Osteocyte (in vitro differentiated cells): Measurements from ENCODE around the gene MANF. TPM values are rescaled to one million over a fixed set of nuclear protein-coding genes. Genes with fewer than 3 reads are reported as not detected.

Experiments
- DNase-seq: peaks from one replicate; pipeline ENCODE4 v3.0.0; 2021; ENCODE audit warnings: mixed read lengths; ENCODE audit not compliant: unreplicated experiment; ENCODE audit errors: extremely low spot score
- H3K27ac Mint-ChIP-seq: one replicate; pipeline ENCODE4 v1.8.0; 2021; ENCODE audit warnings: mild to moderate bottlenecking, mixed read lengths; ENCODE audit not compliant: unreplicated experiment
- H3K27me3 Mint-ChIP-seq: one replicate; pipeline ENCODE4 v1.8.0; 2021; ENCODE audit warnings: mixed read lengths; ENCODE audit not compliant: unreplicated experiment
- H3K36me3 Mint-ChIP-seq: one replicate; pipeline ENCODE4 v1.8.0; 2021; ENCODE audit warnings: mixed read lengths; ENCODE audit not compliant: unreplicated experiment
- H3K4me1 Mint-ChIP-seq: one replicate; pipeline ENCODE4 v1.8.0; 2021; ENCODE audit warnings: mixed read lengths; ENCODE audit not compliant: unreplicated experiment
- H3K4me3 Mint-ChIP-seq: one replicate; pipeline ENCODE4 v1.8.0; 2021; ENCODE audit warnings: mild to moderate bottlenecking, moderate library complexity, mixed read lengths; ENCODE audit not compliant: unreplicated experiment
- H3K9me3 Mint-ChIP-seq: one replicate; pipeline ENCODE4 v1.8.0; 2021; ENCODE audit warnings: mixed read lengths; ENCODE audit not compliant: unreplicated experiment
- total RNA-seq: library from RNA; stranded (reverse); gene quantifications from 2 replicates; pipeline ENCODE4 v1.2.1, GENCODE V29; 2021
- TF ChIP-seq, protein P1 (sequence below): fragments of 200-600 bp; sonication (generic); IDR thresholded peaks from 2 replicates; pipeline ENCODE4 v1.5.0; 2021; ENCODE audit warnings: antibody characterized with exemption, mild to moderate bottlenecking, moderate library complexity

Gene MANF
- total RNA-seq, 1 donor from 2014 or later, result 94.8 TPM

DNA sequence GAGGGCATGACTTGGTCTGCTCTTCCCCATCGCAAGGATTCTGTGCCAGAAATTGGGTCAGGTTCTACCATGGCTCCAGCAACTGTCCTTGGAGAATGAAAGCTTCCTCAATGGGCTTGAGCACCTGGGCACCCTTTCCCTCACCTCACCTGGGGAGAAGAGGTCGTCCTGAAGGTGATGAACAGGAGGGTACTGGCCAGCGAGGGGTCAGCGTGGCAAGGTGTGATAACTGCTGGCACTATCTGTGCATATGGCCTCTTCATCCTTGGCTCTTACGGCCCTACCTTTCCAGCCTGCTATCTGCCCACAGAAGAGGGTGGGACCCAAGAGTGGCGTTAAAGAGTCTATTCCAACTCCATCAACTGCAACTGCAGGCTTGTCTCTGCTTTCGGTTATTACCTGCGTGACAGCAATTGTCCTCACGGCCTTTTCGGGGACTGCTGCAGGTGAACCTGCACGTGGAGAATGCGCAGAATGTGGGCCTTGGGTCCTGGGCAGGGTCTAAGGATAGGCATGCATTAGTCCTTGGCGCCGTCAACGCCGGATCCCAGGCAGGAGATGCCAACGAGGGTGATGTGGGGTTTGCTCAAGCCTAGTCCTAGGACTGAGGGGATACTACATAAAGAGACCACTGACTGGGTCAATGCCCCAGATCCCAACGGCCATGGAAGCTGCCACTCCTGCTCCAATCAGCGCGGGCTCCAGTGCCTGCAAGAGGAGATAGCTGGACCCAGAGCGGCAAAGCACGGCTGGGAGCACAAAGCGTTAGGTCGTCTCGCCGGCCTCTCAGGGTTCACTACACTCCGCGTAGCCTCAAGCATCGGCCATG lies 5.4 kb downstream of the MANF start:
- peak overlapping the region; percentile 62 for H3K27ac Mint-ChIP-seq
- DNase-seq, result no peak
- H3K4me1 Mint-ChIP-seq, result peaks cover 55% of the 10 kb centered on the region
- no peaks in the 10 kb centered on the region for H3K9me3 Mint-ChIP-seq
- H3K27me3 Mint-ChIP-seq, result no peaks in the 10 kb centered on the region
- peaks cover 30% of the 10 kb centered on the region for H3K36me3 Mint-ChIP-seq
- peak overlapping the region; percentile 60 for H3K4me3 Mint-ChIP-seq
- TF ChIP-seq, protein P1, sequence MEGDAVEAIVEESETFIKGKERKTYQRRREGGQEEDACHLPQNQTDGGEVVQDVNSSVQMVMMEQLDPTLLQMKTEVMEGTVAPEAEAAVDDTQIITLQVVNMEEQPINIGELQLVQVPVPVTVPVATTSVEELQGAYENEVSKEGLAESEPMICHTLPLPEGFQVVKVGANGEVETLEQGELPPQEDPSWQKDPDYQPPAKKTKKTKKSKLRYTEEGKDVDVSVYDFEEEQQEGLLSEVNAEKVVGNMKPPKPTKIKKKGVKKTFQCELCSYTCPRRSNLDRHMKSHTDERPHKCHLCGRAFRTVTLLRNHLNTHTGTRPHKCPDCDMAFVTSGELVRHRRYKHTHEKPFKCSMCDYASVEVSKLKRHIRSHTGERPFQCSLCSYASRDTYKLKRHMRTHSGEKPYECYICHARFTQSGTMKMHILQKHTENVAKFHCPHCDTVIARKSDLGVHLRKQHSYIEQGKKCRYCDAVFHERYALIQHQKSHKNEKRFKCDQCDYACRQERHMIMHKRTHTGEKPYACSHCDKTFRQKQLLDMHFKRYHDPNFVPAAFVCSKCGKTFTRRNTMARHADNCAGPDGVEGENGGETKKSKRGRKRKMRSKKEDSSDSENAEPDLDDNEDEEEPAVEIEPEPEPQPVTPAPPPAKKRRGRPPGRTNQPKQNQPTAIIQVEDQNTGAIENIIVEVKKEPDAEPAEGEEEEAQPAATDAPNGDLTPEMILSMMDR, result no peak

DNA sequence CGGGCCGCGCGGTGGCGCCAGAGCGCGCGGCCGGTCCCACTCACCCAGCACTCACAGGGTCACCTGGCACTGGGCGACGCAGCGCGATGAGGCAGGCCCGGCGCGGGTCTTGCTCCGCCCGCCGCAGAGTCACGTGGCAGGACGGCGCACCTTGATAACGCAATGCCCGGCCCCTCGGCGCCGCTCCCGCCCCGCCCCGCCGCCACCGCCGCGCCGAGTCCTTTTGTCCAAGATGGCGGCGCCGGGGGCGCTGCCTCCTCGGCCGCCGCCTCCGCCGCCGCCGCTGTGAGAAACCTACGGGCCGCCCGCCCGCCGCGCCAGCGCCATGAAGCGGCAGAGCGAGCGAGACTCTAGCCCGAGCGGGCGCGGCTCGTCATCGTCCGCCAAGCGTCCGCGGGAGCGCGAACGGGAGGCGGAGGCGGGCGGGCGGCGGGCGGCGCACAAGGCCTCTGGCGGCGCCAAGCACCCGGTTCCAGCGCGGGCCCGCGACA lies 6.0 kb downstream of the MANF start, which contains the start of gene RBM15B:
Gene RBM15B (plus strand): TSS at position 211 of the 491 bp plus-strand sequence. CDS start 115 bp downstream, at position 326.
- H3K36me3 Mint-ChIP-seq, result peaks cover 30% of the 10 kb centered on the region
- H3K4me1 Mint-ChIP-seq, result peaks cover 50% of the 10 kb centered on the region
- no peaks in the 10 kb centered on the region for H3K27me3 Mint-ChIP-seq
- peak within 1 kb of the TSS; percentile 84 for H3K27ac Mint-ChIP-seq
- H3K9me3 Mint-ChIP-seq, result no peaks in the 10 kb centered on the region
- H3K4me3 Mint-ChIP-seq, result peak within 1 kb of the TSS; percentile 80
- TF ChIP-seq, protein P1, result peak; percentile 95
- DNase-seq, result peak; percentile 99

DNA sequence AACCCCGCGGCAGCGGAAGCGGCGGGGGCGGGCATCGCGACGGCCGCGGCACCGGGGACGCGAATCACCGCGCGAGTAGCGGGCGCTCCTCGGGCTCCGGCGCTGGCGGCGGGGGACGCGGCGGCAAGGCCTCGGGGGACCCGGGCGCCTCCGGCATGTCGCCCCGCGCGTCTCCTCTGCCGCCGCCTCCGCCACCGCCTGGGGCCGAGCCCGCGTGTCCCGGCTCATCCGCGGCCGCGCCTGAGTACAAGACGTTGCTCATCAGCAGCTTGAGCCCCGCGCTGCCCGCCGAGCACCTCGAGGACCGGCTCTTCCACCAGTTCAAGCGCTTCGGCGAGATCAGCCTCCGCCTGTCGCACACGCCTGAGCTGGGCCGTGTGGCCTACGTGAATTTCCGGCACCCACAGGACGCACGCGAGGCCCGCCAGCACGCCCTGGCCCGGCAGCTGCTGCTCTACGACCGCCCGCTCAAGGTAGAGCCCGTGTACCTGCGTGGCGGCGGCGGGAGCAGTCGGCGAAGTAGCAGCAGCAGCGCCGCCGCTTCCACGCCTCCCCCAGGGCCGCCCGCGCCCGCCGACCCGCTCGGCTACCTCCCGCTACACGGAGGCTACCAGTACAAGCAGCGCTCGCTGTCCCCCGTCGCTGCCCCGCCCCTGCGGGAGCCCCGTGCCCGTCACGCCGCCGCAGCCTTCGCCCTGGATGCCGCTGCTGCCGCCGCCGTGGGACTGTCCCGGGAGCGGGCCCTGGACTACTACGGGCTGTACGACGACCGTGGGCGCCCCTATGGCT lies 6.7 kb downstream of the MANF start:
- peaks cover 35% of the 10 kb centered on the region for H3K36me3 Mint-ChIP-seq
- peaks cover 50% of the 10 kb centered on the region for H3K4me1 Mint-ChIP-seq
- peak overlapping the region; percentile 84 for H3K27ac Mint-ChIP-seq

GRCh38 chr3:51392355-51393133 lies 7.5 kb downstream of the MANF start:
- Mint-ChIP-seq H3K4me1 (peaks cover 46% of the 10 kb centered on the region), H3K27ac (peak overlapping the region; percentile 34), H3K27me3 (no peaks in the 10 kb centered on the region), H3K36me3 (peaks cover 37% of the 10 kb centered on the region), H3K4me3 (peak overlapping the region; percentile 80), H3K9me3 (no peaks in the 10 kb centered on the region)
- DNase-seq, result no peak
- TF ChIP-seq, protein P1, result no peak

More for the DNA sequence above, 6.7 kb downstream of the MANF start:
- DNase-seq, result no peak
- TF ChIP-seq, protein P1, result no peak
- no peaks in the 10 kb centered on the region for H3K9me3 Mint-ChIP-seq
- H3K4me3 Mint-ChIP-seq, result peak overlapping the region; percentile 80
- H3K27me3 Mint-ChIP-seq, result no peaks in the 10 kb centered on the region
